GM12878 (cell line): ENCODE measurements around the gene RHBG. TPM values are rescaled to one million over a fixed set of nuclear protein-coding genes. Genes with fewer than 3 reads are reported as not detected.

Source experiments
- ATAC-seq: fragments of 200-7000 bp; cut with Tn5 transposase; 3 replicates; pipeline ENCODE4 v1.9.1; 2020; ENCODE audit warnings: mild to moderate bottlenecking, moderate library complexity
- BruUV-seq: library from RNA; stranded (reverse); fragments of 400-500 nt; replicated peaks from 2 replicates; lab custom pipeline; 2021; lab: Mats Ljungman, UMichigan
- CTCF ChIA-PET: fragments of 300-600 bp; sonication (Branson Sonifier 250); formaldehyde crosslinking; extraction: SDS; loops from one replicate; lab custom pipeline; 2021; ENCODE audit warnings: inconsistent platforms; lab: Yijun Ruan, JAX
- POLR2A ChIA-PET: fragments of 350-600 bp; formaldehyde crosslinking; extraction: SDS; loops from one replicate; lab custom pipeline; 2021; ENCODE audit warnings: inconsistent platforms; lab: Charles Lee
- RAD21 ChIA-PET: fragments of 300-600 bp; sonication (Branson Sonifier 250); formaldehyde crosslinking; loops from one replicate; lab custom pipeline; 2023; ENCODE audit warnings: antibody characterized with exemption; ENCODE audit not compliant: unreplicated experiment; lab: Charles Lee
- SMC1A ChIA-PET: fragments of 300-600 bp; sonication (Branson Sonifier 250); formaldehyde crosslinking; loops from one replicate; lab custom pipeline; 2023; ENCODE audit not compliant: unreplicated experiment, uncharacterized antibody; lab: Charles Lee
- DNase-seq: peaks from one replicate; pipeline ENCODE4 v3.0.0-alpha.2; 2011; ENCODE audit warnings: low read depth, low spot score
- FAIRE-seq: peaks from 3 replicates; lab custom pipeline; 2011; peaks lifted over from hg19 to GRCh38; lab: Jason Lieb, UNC
- H2AFZ ChIP-seq: 2 replicates; pipeline ENCODE4 v1.6.0; 2011; ENCODE audit warnings: low read depth, low read length, control low read depth; ENCODE audit not compliant: control insufficient read depth
- H3K27ac ChIP-seq: 2 replicates; pipeline ENCODE4 v1.5.1; 2011; ENCODE audit warnings: control low read depth; ENCODE audit not compliant: control insufficient read depth, insufficient read depth
- H3K27me3 ChIP-seq, 2 experiments: replicated peaks in 1 of 2; 2 replicates each; pipeline versions ENCODE4 v1.6.0 to v1.6.1; 2011; ENCODE audit warnings: low read length in 1 of 2; ENCODE audit not compliant: control insufficient read depth in 2 of 2, insufficient read depth in 2 of 2
- H3K36me3 ChIP-seq, 2 experiments: 2 replicates each; pipeline ENCODE4 v1.5.1; 2011; ENCODE audit warnings: low read length in 1 of 2; ENCODE audit not compliant: control insufficient read depth in 2 of 2, insufficient read depth in 2 of 2
- H3K4me1 ChIP-seq: 2 replicates; pipeline ENCODE4 v1.6.1; 2011; ENCODE audit warnings: mild to moderate bottlenecking, low read length, moderate library complexity, mixed read lengths; ENCODE audit not compliant: control insufficient read depth, insufficient read depth
- H3K4me2 ChIP-seq: 2 replicates; pipeline ENCODE4 v1.6.0; 2011; ENCODE audit warnings: control low read depth; ENCODE audit not compliant: control insufficient read depth, insufficient read depth
- H3K4me3 ChIP-seq: fragments of 200-600 bp; sonication (generic); 2 replicates; pipeline ENCODE4 v1.5.1; 2016
- H3K79me2 ChIP-seq: 2 replicates; pipeline ENCODE4 v1.6.0; 2011; ENCODE audit warnings: low read length; ENCODE audit not compliant: control insufficient read depth, insufficient read depth
- H3K9ac ChIP-seq: 2 replicates; pipeline ENCODE4 v1.8.0; 2011; ENCODE audit warnings: low read length, control low read depth, mixed read lengths; ENCODE audit not compliant: control insufficient read depth, insufficient read depth
- H3K9me3 ChIP-seq: replicated peaks from 3 replicates; pipeline ENCODE4 v1.5.1; 2011; ENCODE audit warnings: mild to moderate bottlenecking, low read length; ENCODE audit not compliant: control insufficient read depth, insufficient read depth
- H4K20me1 ChIP-seq: 2 replicates; pipeline ENCODE4 v1.6.0; 2011; ENCODE audit not compliant: control insufficient read depth, insufficient read depth
- BCL11A ChIP-seq: IDR thresholded peaks from 2 replicates; pipeline ENCODE4 v1.6.1; 2011; ENCODE audit warnings: low read depth, low read length
- CBFB ChIP-seq: IDR thresholded peaks from 2 replicates; pipeline ENCODE4 v1.6.1; 2016; ENCODE audit warnings: antibody characterized with exemption, low read depth
- CEBPB ChIP-seq, 2 experiments: fragments of 150-350 bp in 1 of 2; IDR thresholded peaks; 2 replicates each; pipeline ENCODE4 v1.6.1; 2012 to 2014; ENCODE audit warnings: low read depth in 2 of 2, low read length in 2 of 2, borderline replicate concordance in 1 of 2, inconsistent platforms in 1 of 2
- FOXK2 ChIP-seq: fragments of 450-650 bp; IDR thresholded peaks from 2 replicates; pipeline ENCODE4 v1.6.1; 2017; ENCODE audit warnings: mild to moderate bottlenecking, moderate library complexity
- IRF4 ChIP-seq: IDR thresholded peaks from 2 replicates; pipeline ENCODE4 v1.6.1; 2011; ENCODE audit warnings: low read depth, low read length
- MTA3 ChIP-seq: IDR thresholded peaks from 2 replicates; pipeline ENCODE4 v1.6.1; 2012; ENCODE audit warnings: low read length, inconsistent platforms, borderline replicate concordance
- RB1 ChIP-seq: fragments of 450-650 bp; formaldehyde crosslinking; IDR thresholded peaks from 2 replicates; pipeline ENCODE4 v1.6.1; 2017; ENCODE audit warnings: mild to moderate bottlenecking, borderline replicate concordance
- RCOR1 ChIP-seq: conservative IDR thresholded peaks from 2 replicates; pipeline ENCODE4 v1.6.1; 2012; ENCODE audit warnings: low read depth, low read length, improper control_type of control experiment
- SIX5 ChIP-seq: IDR thresholded peaks from 2 replicates; pipeline ENCODE4 v1.6.1; 2011; ENCODE audit warnings: mild to moderate bottlenecking, low read depth, low read length, moderate library complexity; ENCODE audit not compliant: severe bottlenecking
- SPI1 ChIP-seq: IDR thresholded peaks from 2 replicates; pipeline ENCODE4 v1.6.1; 2011; ENCODE audit warnings: low read depth, mild to moderate bottlenecking, low read length, moderate library complexity, borderline replicate concordance; ENCODE audit not compliant: insufficient read depth
- TAF1 ChIP-seq: IDR thresholded peaks from 2 replicates; pipeline ENCODE4 v1.6.1; 2011; ENCODE audit warnings: mild to moderate bottlenecking, low read depth, low read length, borderline replicate concordance
- ZBED1 ChIP-seq: IDR thresholded peaks from 2 replicates; pipeline ENCODE4 v1.6.1; 2016; ENCODE audit warnings: borderline replicate concordance
- ZNF24 ChIP-seq: fragments of 450-650 bp; IDR thresholded peaks from 2 replicates; pipeline ENCODE4 v1.6.1; 2017; ENCODE audit warnings: antibody characterized with exemption, mild to moderate bottlenecking
- ZNF622 ChIP-seq: fragments of 450-650 bp; IDR thresholded peaks from 2 replicates; pipeline ENCODE4 v1.6.1; 2017; ENCODE audit warnings: mild to moderate bottlenecking, inconsistent platforms
- WGBS: methylation state at CpG from one replicate; pipeline ENCODE4 v1.1.6; 2016; ENCODE audit warnings: low lambda C conversion rate; ENCODE audit not compliant: insufficient replicate concordance, insufficient coverage; ENCODE audit errors: missing lambda C conversion rate; 5-methylcytosine and 5-hydroxymethylcytosine counted together
- in situ Hi-C: fragments of 300-500 bp; cut with MboI; formaldehyde crosslinking; loops from 9 replicates; pipeline ENCODE4 v1.14.3; 2018; ENCODE audit warnings: mixed read lengths
- intact Hi-C: fragments of 100-400 bp; cut with micrococcal nuclease; formaldehyde crosslinking; loops from one replicate; pipeline ENCODE4 v1.14.2; 2022; ENCODE audit not compliant: unreplicated experiment
- polyA plus RNA-seq, 11 experiments: library from polyadenylated mRNA; depleted of rRNA in 4 of 11; unstranded in 6 of 11; stranded (reverse) in 5 of 11; fragments of >200 nt; fragmentation: Nextera tagmentation in 4 of 11; fragmentation: Illumina TruSeq in 1 of 11; extraction: Ambion mirVana in 4 of 11; extraction: Trizol in 1 of 11; gene quantifications; 1 replicate in 1 of 11; 2 replicates in 10 of 11; pipeline versions ENCODE4 v1.2.1 to v1.2.3, GENCODE V29; 2011 to 2016; ENCODE audit warnings: inconsistent platforms in 2 of 11, missing spikeins in 2 of 11, low read depth in 1 of 11
- total RNA-seq, 4 experiments: library from RNA; depleted of rRNA in 3 of 4; stranded (reverse); fragments of >200 nt in 3 of 4; fragmentation: Illumina TruSeq in 1 of 4; extraction: Trizol in 1 of 4; gene quantifications; 2 replicates each; pipeline versions ENCODE4 v1.2.1 to v1.2.3, GENCODE V29; 2013 to 2021
- TF ChIP-seq, protein P1 (sequence below): fragments of 450-650 bp; IDR thresholded peaks from 2 replicates; pipeline ENCODE4 v1.6.1; 2017; ENCODE audit warnings: mild to moderate bottlenecking

The RHBG gene
- total and polyA plus RNA-seq, 10 of the 15 experiments (the other 5 are each of a cell fraction or from before 2014, with no cell fraction given) = not detected

DNA sequence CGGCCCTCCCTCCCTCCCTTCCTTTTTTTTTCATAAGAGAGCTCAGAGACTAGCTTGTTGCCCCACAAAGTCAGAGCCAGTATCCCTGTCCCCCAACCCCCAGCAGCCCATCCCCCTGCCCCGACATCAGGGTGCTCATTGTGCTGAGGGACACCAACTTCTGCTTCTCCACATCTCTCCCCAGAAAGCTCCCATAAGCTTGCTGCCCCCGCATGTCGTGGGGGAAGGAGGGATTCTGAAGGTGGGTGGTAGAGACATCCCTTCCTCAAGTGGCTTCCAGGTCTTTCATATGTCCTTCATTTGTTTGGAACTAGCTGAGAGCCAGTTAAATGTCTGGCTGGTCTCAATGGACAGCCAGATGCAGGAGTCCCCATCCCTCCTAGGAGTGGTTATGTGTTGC is 41.2 kb downstream of the RHBG start:
- BruUV-seq = no TSS peak
- DNase-seq = no peak
- H3K27me3 ChIP-seq = peaks cover 0 to 3% of the 10 kb centered on the region in 2 experiments; a peak in 1 of 4 replicates
- H3K9ac ChIP-seq = no peak overlapping the region
- no peaks in the 10 kb centered on the region for H3K36me3 ChIP-seq
- TF ChIP-seq IRF4 = no peak
- TF ChIP-seq SIX5 = no peak
- intact Hi-C loops = no loop called here
- H4K20me1 ChIP-seq = no peaks in the 10 kb centered on the region
- ATAC-seq = no peak
- ChIA-PET RAD21 (interaction anchor here (1.0 kb wide), 1 partner anchor 35 kb away, joined by 3 read pairs; no protein-coding TSS in a partner anchor), CTCF (interaction anchor here (0.7 to 2.4 kb wide), 4 partner anchors 8 to 205 kb away, joined by 3 to 13 read pairs (median 4); no protein-coding TSS in a partner anchor), SMC1A (interaction anchor here (1.4 to 1.6 kb wide), 2 partner anchors 10 to 25 kb away, joined by 4 read pairs; no protein-coding TSS in a partner anchor), POLR2A (interaction anchor here (0.7 kb wide), 1 partner anchor 19 kb away, joined by 3 read pairs; no protein-coding TSS in a partner anchor)
- 61% methylated on average over 4 of the region's 4 CpGs for WGBS
- in situ Hi-C loops = no loop called here
- H3K4me2 ChIP-seq = no peak overlapping the region
- H3K9me3 ChIP-seq = no peaks in the 10 kb centered on the region
- no peaks in the 10 kb centered on the region for H3K79me2 ChIP-seq
- no peak overlapping the region for H3K4me3 ChIP-seq
- H2AFZ ChIP-seq = no peak overlapping the region
- H3K4me1 ChIP-seq = no peaks in the 10 kb centered on the region
- no peak overlapping the region for H3K27ac ChIP-seq
- FAIRE-seq = no peak

- FAIRE-seq = no peak
- 48% methylated on average over 8 of the region's 8 CpGs for WGBS
- ATAC-seq = no peak
- Histone ChIP-seq H3K4me3 (no peak overlapping the region), H3K9me3 (no peaks in the 10 kb centered on the region), H3K4me1 (no peaks in the 10 kb centered on the region), H3K4me2 (no peak overlapping the region), H3K27ac (no peak overlapping the region), H2AFZ (no peak overlapping the region), H4K20me1 (no peaks in the 10 kb centered on the region), H3K27me3 (no peaks in the 10 kb centered on the region; a peak in 1 of 4 replicates), H3K36me3 (no peaks in the 10 kb centered on the region), H3K79me2 (no peaks in the 10 kb centered on the region), H3K9ac (no peak overlapping the region)
- ChIA-PET CTCF (interaction anchor here (1.4 to 2.4 kb wide), 2 partner anchors 25 to 35 kb away, joined by 4 to 13 read pairs; no protein-coding TSS in a partner anchor), SMC1A (interaction anchor here (1.4 to 1.6 kb wide), 2 partner anchors 9 to 25 kb away, joined by 4 read pairs; no protein-coding TSS in a partner anchor), POLR2A (no interaction called here), RAD21 (interaction anchor here (1.0 kb wide), 1 partner anchor 35 kb away, joined by 3 read pairs; no protein-coding TSS in a partner anchor)
- no TSS peak for BruUV-seq
- no peak for DNase-seq
- intact Hi-C loops = no loop called here
- in situ Hi-C loops = no loop called here
- no peak for TF ChIP-seq CBFB
- no peak for TF ChIP-seq RCOR1
- no peak for TF ChIP-seq CEBPB (IDR thresholded peaks at IDR 0.05; ENCODE audit: borderline replicate concordance in 1 of 2, low read depth in 2 of 2, low read length in 2 of 2)
- TF ChIP-seq BCL11A = no peak
- TF ChIP-seq ZNF24 = no peak
- TF ChIP-seq ZNF622 = no peak
- no peak for TF ChIP-seq FOXK2
- TF ChIP-seq ZBED1 = no peak
- TF ChIP-seq TAF1 = no peak
- TF ChIP-seq MTA3 = no peak
- no peak for TF ChIP-seq RB1
- no peak for TF ChIP-seq SPI1
- TF ChIP-seq, protein P1, sequence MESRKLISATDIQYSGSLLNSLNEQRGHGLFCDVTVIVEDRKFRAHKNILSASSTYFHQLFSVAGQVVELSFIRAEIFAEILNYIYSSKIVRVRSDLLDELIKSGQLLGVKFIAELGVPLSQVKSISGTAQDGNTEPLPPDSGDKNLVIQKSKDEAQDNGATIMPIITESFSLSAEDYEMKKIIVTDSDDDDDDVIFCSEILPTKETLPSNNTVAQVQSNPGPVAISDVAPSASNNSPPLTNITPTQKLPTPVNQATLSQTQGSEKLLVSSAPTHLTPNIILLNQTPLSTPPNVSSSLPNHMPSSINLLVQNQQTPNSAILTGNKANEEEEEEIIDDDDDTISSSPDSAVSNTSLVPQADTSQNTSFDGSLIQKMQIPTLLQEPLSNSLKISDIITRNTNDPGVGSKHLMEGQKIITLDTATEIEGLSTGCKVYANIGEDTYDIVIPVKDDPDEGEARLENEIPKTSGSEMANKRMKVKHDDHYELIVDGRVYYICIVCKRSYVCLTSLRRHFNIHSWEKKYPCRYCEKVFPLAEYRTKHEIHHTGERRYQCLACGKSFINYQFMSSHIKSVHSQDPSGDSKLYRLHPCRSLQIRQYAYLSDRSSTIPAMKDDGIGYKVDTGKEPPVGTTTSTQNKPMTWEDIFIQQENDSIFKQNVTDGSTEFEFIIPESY = no peak
Measured at GRCh38 chr1:156410740-156411139, 41.7 kb downstream of the RHBG start.
